H9 (cell line): ENCODE measurements around the gene MUS81. TPM values are rescaled to one million over a fixed set of nuclear protein-coding genes. Genes with fewer than 3 reads are reported as not detected.

Source experiments
- DNase-seq: peaks from one replicate; pipeline ENCODE4 v3.0.0-alpha.2; 2017
- H2AFZ ChIP-seq: one replicate; pipeline ENCODE4 v1.6.1; 2013; ENCODE audit warnings: mild to moderate bottlenecking, low read length, control low read depth, moderate library complexity
- H2AK5ac ChIP-seq: 2 replicates; pipeline ENCODE4 v1.6.1; 2013; ENCODE audit warnings: low read length, control low read depth, mixed read lengths; ENCODE audit not compliant: insufficient read length
- H2BK120ac ChIP-seq: one replicate; pipeline ENCODE4 v1.6.1; 2013; ENCODE audit warnings: low read depth, mild to moderate bottlenecking, low read length, control low read depth, inconsistent platforms; ENCODE audit not compliant: poor library complexity, severe bottlenecking
- H2BK12ac ChIP-seq: 2 replicates; pipeline ENCODE4 v1.6.1; 2013; ENCODE audit warnings: low read length, control low read depth, mixed read lengths, low read depth; ENCODE audit not compliant: insufficient read length
- H2BK15ac ChIP-seq: 2 replicates; pipeline ENCODE4 v1.6.1; 2013; ENCODE audit warnings: low read depth, low read length, control low read depth
- H2BK20ac ChIP-seq: one replicate; pipeline ENCODE4 v1.6.1; 2013; ENCODE audit warnings: low read depth, mild to moderate bottlenecking, low read length, control low read depth, inconsistent platforms; ENCODE audit not compliant: poor library complexity, severe bottlenecking
- H2BK5ac ChIP-seq: 2 replicates; pipeline ENCODE4 v1.6.1; 2013; ENCODE audit warnings: low read length, control low read depth, mixed read lengths; ENCODE audit not compliant: insufficient read length
- H3K14ac ChIP-seq: 2 replicates; pipeline ENCODE4 v1.6.1; 2013; ENCODE audit warnings: low read length, control low read depth; ENCODE audit not compliant: insufficient read depth
- H3K18ac ChIP-seq: 2 replicates; pipeline ENCODE4 v1.6.1; 2013; ENCODE audit warnings: low read depth, mild to moderate bottlenecking, mixed read lengths, low read length, control low read depth; ENCODE audit not compliant: insufficient read length
- H3K23ac ChIP-seq: 2 replicates; pipeline ENCODE4 v1.6.1; 2013; ENCODE audit warnings: low read length, control low read depth, mixed read lengths, low read depth; ENCODE audit not compliant: insufficient read length
- H3K23me2 ChIP-seq: 2 replicates; pipeline ENCODE4 v1.6.1; 2013; ENCODE audit warnings: low read depth, mild to moderate bottlenecking, mixed read lengths, low read length, control low read depth; ENCODE audit not compliant: insufficient read length, poor library complexity, severe bottlenecking
- H3K27ac ChIP-seq: 2 replicates; pipeline ENCODE4 v1.5.1; 2013; ENCODE audit warnings: low read length, control low read depth, mixed read lengths, low read depth; ENCODE audit not compliant: insufficient read length
- H3K27me3 ChIP-seq: 2 replicates; pipeline ENCODE4 v1.6.1; 2013; ENCODE audit warnings: low read length, control low read depth, inconsistent platforms; ENCODE audit not compliant: insufficient read depth
- H3K4ac ChIP-seq: 2 replicates; pipeline ENCODE4 v1.6.1; 2013; ENCODE audit warnings: low read depth, mild to moderate bottlenecking, control low read depth, inconsistent platforms, low read length, moderate library complexity
- H3K4me1 ChIP-seq: 2 replicates; pipeline ENCODE4 v1.6.1; 2013; ENCODE audit warnings: low read length, control low read depth, inconsistent platforms; ENCODE audit not compliant: insufficient read depth
- H3K4me2 ChIP-seq: 2 replicates; pipeline ENCODE4 v1.6.1; 2013; ENCODE audit warnings: low read length, control low read depth, mixed read lengths; ENCODE audit not compliant: insufficient read length, insufficient read depth
- H3K56ac ChIP-seq: 2 replicates; pipeline ENCODE4 v1.6.1; 2013; ENCODE audit warnings: low read depth, mild to moderate bottlenecking, mixed read lengths, low read length, control low read depth; ENCODE audit not compliant: insufficient read length
- H3K79me1 ChIP-seq: 2 replicates; pipeline ENCODE4 v1.6.1; 2013; ENCODE audit warnings: low read depth, mild to moderate bottlenecking, moderate library complexity, low read length, control low read depth, inconsistent platforms; ENCODE audit not compliant: insufficient read depth, poor library complexity, severe bottlenecking
- H3K79me2 ChIP-seq: 2 replicates; pipeline ENCODE4 v1.6.1; 2013; ENCODE audit warnings: low read length, control low read depth, inconsistent platforms; ENCODE audit not compliant: insufficient read depth
- H3K9ac ChIP-seq: 2 replicates; pipeline ENCODE4 v1.6.1; 2013; ENCODE audit warnings: low read length, control low read depth, mixed read lengths; ENCODE audit not compliant: insufficient read length; ENCODE audit errors: extremely low read depth
- H3K9me3 ChIP-seq: one replicate; pipeline ENCODE4 v1.6.1; 2013; ENCODE audit warnings: low read depth, low read length, inconsistent platforms; ENCODE audit not compliant: control insufficient read depth
- H3T11ph ChIP-seq: one replicate; pipeline ENCODE4 v1.6.1; 2013; ENCODE audit warnings: mild to moderate bottlenecking, low read length, control low read depth, inconsistent platforms
- H4K20me1 ChIP-seq: one replicate; pipeline ENCODE4 v1.6.1; 2013; ENCODE audit not compliant: control insufficient read depth, insufficient read length, insufficient read depth
- H4K5ac ChIP-seq: 2 replicates; pipeline ENCODE4 v1.6.1; 2013; ENCODE audit warnings: low read depth, mild to moderate bottlenecking, mixed read lengths, low read length, control low read depth; ENCODE audit not compliant: insufficient read length
- H4K8ac ChIP-seq: replicated peaks from 2 replicates; pipeline ENCODE4 v1.6.1; 2013; ENCODE audit warnings: low read length, control low read depth, mixed read lengths, low read depth; ENCODE audit not compliant: insufficient read length
- H4K91ac ChIP-seq: 2 replicates; pipeline ENCODE4 v1.6.1; 2013; ENCODE audit warnings: low read depth, mild to moderate bottlenecking, moderate library complexity, mixed read lengths, low read length, control low read depth; ENCODE audit not compliant: insufficient read length
- H3K27ac Mint-ChIP-seq, 3 experiments: 2 replicates in 2 of 3; 3 replicates in 1 of 3; pipeline ENCODE4 v1.8.0; 2020 to 2021; ENCODE audit warnings: mixed read lengths in 3 of 3, mild to moderate bottlenecking in 1 of 3, moderate library complexity in 1 of 3
- H3K27me3 Mint-ChIP-seq: 2 replicates; pipeline ENCODE4 v1.8.0; 2021; ENCODE audit warnings: low read depth, mild to moderate bottlenecking, moderate library complexity, mixed read lengths
- H3K36me3 Mint-ChIP-seq, 3 experiments: 2 replicates in 2 of 3; 3 replicates in 1 of 3; pipeline ENCODE4 v1.8.0; 2020 to 2021; ENCODE audit warnings: low read depth in 3 of 3, mixed read lengths in 3 of 3; ENCODE audit not compliant: insufficient read depth in 1 of 3
- H3K4me1 Mint-ChIP-seq, 2 experiments: 2 replicates each; pipeline ENCODE4 v1.8.0; 2020; ENCODE audit warnings: mixed read lengths in 2 of 2
- H3K4me3 Mint-ChIP-seq, 2 experiments: 2 replicates in 1 of 2; 3 replicates in 1 of 2; pipeline ENCODE4 v1.8.0; 2020 to 2021; ENCODE audit warnings: mild to moderate bottlenecking in 2 of 2, mixed read lengths in 2 of 2, moderate library complexity in 1 of 2
- H3K9me3 Mint-ChIP-seq, 2 experiments: 2 replicates in 1 of 2; 3 replicates in 1 of 2; pipeline ENCODE4 v1.8.0; 2020; ENCODE audit warnings: mild to moderate bottlenecking in 2 of 2, mixed read lengths in 2 of 2, moderate library complexity in 1 of 2
- WGBS: extraction: QIAGEN DNeasy Blood & Tissue Kit; methylation state at CpG from one replicate; pipeline ENCODE4 v1.1.7; 2013; ENCODE audit warnings: missing lambda C conversion rate, low lambda C conversion rate, mixed read lengths; ENCODE audit not compliant: insufficient read length; ENCODE audit errors: extremely low coverage; 5-methylcytosine and 5-hydroxymethylcytosine counted together
- total RNA-seq: library from RNA; stranded (reverse); gene quantifications from 2 replicates; pipeline ENCODE4 v1.2.1, GENCODE V29; 2021
- TF ChIP-seq, protein P1 (sequence below): fragments of 200-600 bp; sonication (generic); conservative IDR thresholded peaks from 3 replicates; pipeline ENCODE4 v1.8.0; 2021; ENCODE audit warnings: antibody characterized with exemption, mild to moderate bottlenecking

Gene MUS81
- total RNA-seq, 1 experiment from 2014 or later: 49.2 TPM

DNA sequence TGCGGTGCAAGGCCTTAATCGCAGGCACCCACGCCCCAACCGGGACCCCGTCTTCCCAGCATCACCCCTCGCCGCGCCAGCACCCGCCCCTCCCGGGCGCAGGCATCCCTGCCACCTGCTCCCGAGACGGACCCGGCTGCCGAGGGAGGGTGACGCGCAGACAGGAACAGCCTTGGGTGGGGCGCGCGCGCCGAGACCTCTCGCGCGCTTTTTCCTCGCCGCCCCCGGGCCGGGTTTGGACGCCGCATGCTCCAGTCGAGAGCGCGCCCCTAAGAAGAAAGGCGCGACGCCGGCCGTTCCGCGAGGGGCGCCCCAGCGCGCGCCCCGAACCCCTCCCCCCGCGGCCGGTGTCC, 2.8 kb upstream of the MUS81 start:
- H2AFZ ChIP-seq: no peak overlapping the region
- no peak overlapping the region for H2BK12ac ChIP-seq
- no peak overlapping the region for H3K56ac ChIP-seq
- peak overlapping the region; percentile 83 for H3K14ac ChIP-seq
- no peak overlapping the region for H3K4ac ChIP-seq
- TF ChIP-seq, protein P1, sequence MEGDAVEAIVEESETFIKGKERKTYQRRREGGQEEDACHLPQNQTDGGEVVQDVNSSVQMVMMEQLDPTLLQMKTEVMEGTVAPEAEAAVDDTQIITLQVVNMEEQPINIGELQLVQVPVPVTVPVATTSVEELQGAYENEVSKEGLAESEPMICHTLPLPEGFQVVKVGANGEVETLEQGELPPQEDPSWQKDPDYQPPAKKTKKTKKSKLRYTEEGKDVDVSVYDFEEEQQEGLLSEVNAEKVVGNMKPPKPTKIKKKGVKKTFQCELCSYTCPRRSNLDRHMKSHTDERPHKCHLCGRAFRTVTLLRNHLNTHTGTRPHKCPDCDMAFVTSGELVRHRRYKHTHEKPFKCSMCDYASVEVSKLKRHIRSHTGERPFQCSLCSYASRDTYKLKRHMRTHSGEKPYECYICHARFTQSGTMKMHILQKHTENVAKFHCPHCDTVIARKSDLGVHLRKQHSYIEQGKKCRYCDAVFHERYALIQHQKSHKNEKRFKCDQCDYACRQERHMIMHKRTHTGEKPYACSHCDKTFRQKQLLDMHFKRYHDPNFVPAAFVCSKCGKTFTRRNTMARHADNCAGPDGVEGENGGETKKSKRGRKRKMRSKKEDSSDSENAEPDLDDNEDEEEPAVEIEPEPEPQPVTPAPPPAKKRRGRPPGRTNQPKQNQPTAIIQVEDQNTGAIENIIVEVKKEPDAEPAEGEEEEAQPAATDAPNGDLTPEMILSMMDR: no peak
- H3K27me3 ChIP-seq: no peaks in the 10 kb centered on the region
- no peak overlapping the region for H2BK5ac ChIP-seq
- H4K5ac ChIP-seq: no peak overlapping the region
- peak overlapping the region; percentile 81 for H3K9ac ChIP-seq
- H3K79me1 ChIP-seq: peaks cover 3% of the 10 kb centered on the region
- peak overlapping the region; percentile 77 for H3K4me2 ChIP-seq
- Mint-ChIP-seq H3K36me3 (peaks cover 44 to 49% (median 46%) of the 10 kb centered on the region in 3 experiments), H3K4me1 (peaks cover 29% of the 10 kb centered on the region in 2 experiments), H3K4me3 (peak overlapping the region; percentile 86 to 89), H3K9me3 (peaks cover 0 to 3% of the 10 kb centered on the region in 2 experiments; a peak in 2 of 5 replicates), H3K27ac (no peak overlapping the region), H3K27me3 (no peaks in the 10 kb centered on the region)
- no peak overlapping the region for H3K27ac ChIP-seq
- H4K91ac ChIP-seq: no peak overlapping the region
- H3K23ac ChIP-seq: no peak overlapping the region
- no peaks in the 10 kb centered on the region for H3K9me3 ChIP-seq
- DNase-seq: no peak
- H2BK120ac ChIP-seq: no peak overlapping the region
- no peak overlapping the region for H2BK20ac ChIP-seq
- H3K79me2 ChIP-seq: peaks cover 14% of the 10 kb centered on the region; the same call in 1 of the 2 replicates
- H4K8ac ChIP-seq: no peak overlapping the region
- H3K4me1 ChIP-seq: no peaks in the 10 kb centered on the region
- no peak overlapping the region for H2AK5ac ChIP-seq
- peaks cover 25% of the 10 kb centered on the region for H3K23me2 ChIP-seq
- H2BK15ac ChIP-seq: no peak overlapping the region
- no peak overlapping the region for H3T11ph ChIP-seq
- peak overlapping the region; percentile 73 for H3K18ac ChIP-seq
- no CpG with 5 or more reads among the region's 49 CpGs for WGBS
- peaks cover 2% of the 10 kb centered on the region for H4K20me1 ChIP-seq
